KBM-7 (cell line): ENCODE measurements around the gene CYP1B1.
"Not testable (repeated sequence)": the region's sequence is repeated elsewhere in the genome, so short reads cannot be mapped to it uniquely, and the experiment has no call there.

Experiments
- DNase-seq: peaks from one replicate; pipeline ENCODE4 v3.0.0-alpha.2; 2015
- in situ Hi-C: fragments of 300-500 bp; cut with MboI; formaldehyde crosslinking; loops from 2 replicates; pipeline ENCODE4 v1.14.3; 2020; ENCODE audit warnings: low sequenced_read_pairs, low pct_unique_long_range_greater_than_20kb, mixed read lengths

The CYP1B1 gene

DNA sequence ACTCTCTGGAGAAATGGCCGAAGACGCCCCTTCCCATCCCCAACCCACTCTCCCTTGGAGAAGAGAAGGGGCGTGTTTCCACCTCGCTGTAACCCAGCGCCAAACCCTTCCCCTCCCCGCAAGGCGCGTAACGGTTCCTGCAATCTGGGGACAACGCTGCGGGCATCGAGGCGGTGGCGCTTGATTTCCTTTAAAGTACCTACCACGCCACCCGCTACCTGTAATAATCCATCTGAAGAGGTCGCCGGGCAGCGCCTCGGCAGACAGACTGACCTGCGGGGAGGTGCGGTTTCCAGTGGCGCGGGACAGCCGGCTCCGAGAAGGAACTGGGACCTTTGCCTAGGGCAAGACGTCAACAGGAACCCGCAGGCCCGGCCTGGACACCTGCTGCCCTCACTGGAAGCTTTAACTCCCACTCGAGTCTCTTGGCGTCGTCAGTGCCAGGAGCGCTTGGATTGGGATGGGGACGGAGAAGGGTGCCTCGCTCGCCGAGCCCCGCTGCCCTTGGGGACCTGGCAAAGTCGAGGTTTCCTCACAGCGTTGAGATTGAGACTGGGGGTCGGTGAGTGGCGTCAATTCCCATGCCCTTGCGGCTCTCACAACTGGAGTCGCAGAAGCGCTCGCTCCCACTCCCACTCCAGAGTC is at the start of gene CYP1B1:
Gene CYP1B1 (minus strand): TSS at position 645 of the 645 bp plus-strand sequence. CDS start 763 bp downstream, outside the sequence.
- peak; percentile 46 for DNase-seq

DNA sequence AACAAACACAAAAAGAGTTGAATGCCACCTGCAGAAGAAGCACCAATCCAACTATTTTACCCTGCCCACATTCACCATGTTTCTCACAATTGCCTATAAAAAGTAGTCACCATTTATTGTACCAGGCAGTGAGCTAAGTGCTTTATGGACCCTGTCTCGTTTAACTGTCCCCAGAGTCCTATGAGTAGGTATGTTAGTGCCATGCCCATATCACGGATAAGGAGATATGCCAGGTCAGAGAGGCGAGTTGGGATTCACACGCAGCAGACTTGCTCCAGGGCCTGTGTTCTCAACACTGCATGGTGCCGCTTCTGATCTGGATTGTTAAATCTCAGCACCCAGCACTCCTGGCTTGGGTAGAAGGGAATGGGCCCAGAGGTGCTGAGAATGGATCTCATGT is 49.1 kb upstream of the CYP1B1 start:
- no peak for DNase-seq
- in situ Hi-C loops = no loop called here

More for the DNA sequence above, at the start of gene CYP1B1:
- in situ Hi-C loops = no loop called here

DNA sequence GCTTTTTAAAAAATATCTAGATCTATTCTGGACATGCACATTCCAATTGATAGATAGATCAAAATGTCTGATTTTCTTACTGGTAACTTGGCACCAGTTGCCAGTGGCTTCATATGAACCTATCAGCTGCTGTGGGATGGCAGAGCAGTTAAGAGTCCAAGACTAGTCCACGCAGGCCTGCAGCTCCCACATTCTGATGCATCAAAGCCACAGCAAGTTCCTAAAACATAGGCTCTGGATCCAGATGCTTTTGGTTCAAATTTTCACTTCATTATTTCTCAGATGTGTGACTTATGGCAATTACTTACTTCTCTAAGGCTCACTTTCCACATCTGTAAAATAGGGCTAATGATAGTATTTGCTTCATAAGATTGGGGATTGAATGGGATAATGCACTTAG is 48.0 kb upstream of the CYP1B1 start:
- no peak for DNase-seq
- in situ Hi-C loops = no loop called here

DNA sequence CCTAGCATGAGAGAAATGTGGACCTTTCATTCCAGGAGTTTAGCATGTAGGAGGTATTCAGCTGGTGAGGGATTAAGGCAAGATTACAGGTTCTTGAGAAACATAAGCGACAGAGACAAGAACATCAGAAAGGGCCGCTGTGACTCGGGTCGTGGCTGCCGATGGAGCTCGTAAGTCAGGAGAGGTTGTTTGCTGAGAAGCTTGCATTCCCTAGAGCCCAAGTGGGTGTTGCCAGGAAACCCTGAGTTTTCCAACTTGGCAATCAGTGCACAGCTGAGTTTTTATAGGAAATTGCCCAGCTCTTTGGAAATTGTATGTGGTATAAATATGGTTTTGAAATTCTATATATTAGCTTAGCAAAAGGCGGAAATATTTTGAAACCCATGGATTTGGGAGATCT is 46.4 kb upstream of the CYP1B1 start:
- in situ Hi-C loops = no loop called here
- DNase-seq = no peak

DNA sequence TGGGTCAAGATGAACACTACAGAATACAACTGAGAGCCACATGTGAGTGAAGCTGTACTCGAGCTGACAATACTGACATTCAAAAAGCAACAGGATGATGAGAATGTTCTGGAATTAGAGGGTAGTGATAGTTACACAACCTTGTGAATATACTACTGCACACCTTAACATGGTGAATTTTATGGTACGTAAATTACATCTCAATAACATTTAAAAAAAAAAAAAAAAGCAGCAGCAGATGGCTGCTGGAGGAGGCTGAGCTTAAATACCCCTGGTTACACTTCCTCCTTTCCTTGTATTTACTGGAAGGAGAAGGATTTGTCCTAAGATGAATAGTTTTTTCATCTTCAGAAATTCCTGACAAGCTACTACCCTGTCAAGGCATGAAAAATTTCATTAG is 45.5 kb upstream of the CYP1B1 start:
- DNase-seq = no peak
- in situ Hi-C loops = no loop called here

DNA sequence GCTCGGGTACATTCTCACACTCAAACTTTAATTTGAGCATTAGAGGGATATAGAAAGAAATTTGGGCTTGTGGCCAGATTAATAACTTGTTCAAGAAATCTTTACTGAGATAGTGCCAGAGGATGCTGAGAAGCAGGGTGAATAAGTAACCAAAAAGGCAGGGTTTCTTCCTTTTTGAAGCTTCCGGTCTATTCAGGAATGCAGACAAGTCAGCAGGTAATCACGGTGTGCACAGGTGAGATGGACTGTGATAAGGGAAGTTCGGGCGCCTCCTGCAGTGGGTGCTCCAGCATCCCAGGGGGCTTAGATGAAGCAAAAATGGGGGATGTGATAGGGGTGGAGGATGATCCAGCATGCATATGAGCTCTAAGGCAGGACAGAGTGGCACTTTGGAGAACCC is 44.9 kb upstream of the CYP1B1 start:
- no peak for DNase-seq
- in situ Hi-C loops = no loop called here

DNA sequence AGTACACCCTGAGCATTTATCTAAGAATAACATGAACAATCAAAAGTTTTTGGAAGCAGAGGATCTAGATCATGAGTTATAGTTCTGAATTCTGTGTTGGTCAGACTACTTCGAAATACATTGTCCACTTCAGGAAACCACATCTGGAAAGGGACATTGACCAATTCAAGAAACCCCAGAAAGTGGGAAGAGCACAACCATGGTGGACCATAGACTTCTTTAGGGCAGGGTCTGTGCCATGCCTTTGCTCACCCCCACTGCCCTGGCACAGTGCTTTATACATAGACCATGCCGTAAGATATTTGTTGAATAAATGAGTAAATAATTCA is 44.3 kb upstream of the CYP1B1 start:
- in situ Hi-C loops = no loop called here
- no peak for DNase-seq

DNA sequence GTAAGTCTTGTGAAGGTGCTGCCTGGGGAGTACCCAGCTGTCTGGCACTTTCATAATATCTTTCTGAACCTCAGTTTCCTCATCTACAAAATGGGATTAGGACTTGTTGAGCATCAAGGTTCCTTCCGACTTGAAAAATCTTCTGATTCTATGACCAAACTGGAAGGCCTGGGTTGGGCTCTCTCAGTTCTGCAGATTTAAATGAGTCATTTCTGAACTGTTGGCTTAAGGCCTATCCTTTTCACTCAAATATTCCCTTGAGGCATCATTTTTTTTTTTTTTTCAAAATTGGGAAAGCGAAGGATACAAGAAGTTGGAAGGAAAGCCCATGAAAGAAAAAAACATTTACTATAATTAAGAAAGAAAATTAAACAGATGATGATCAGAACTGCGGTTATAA is 40.8 kb upstream of the CYP1B1 start:
- in situ Hi-C loops = no loop called here

DNA sequence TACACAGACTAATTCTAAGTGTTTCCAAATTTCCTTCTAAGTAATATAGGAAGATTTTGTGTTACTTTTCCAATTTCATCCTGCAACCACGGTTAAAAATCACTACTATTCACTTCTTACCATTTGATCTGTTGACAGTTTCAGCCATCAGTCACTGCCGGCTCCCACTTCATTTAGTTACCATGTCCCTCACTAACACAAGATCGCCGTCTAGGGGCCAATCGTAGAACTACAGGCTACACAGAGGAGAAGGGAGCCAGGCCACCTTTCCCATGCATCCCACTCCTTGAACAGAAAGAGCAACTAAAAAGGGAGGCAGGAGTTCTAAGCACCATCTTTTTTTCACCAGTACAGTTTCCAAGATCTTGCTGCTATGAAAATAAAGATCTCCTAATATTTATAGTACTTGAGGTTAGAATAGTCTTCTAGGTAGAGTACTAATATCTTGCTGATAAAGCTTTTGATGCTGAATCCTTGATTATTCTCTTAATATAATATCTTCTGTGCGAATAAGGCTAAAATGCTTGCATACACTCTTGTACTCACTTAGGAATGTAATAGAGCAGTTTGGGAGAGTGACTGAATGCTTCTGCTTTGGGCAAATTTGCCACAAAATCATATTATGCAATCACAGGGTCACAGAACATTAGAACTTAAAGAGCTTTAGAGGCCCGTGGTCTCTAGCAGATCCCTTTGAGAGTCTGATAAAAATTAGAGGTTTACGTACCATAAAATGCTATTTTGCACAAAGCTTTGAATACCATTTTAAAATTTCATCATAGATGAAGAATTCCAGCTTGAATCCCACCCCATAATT is 39.5 kb upstream of the CYP1B1 start:
- peak; percentile 88 for DNase-seq
- in situ Hi-C loops = no loop called here

More for the DNA sequence above, 40.8 kb upstream of the CYP1B1 start:
- DNase-seq = no peak

DNA sequence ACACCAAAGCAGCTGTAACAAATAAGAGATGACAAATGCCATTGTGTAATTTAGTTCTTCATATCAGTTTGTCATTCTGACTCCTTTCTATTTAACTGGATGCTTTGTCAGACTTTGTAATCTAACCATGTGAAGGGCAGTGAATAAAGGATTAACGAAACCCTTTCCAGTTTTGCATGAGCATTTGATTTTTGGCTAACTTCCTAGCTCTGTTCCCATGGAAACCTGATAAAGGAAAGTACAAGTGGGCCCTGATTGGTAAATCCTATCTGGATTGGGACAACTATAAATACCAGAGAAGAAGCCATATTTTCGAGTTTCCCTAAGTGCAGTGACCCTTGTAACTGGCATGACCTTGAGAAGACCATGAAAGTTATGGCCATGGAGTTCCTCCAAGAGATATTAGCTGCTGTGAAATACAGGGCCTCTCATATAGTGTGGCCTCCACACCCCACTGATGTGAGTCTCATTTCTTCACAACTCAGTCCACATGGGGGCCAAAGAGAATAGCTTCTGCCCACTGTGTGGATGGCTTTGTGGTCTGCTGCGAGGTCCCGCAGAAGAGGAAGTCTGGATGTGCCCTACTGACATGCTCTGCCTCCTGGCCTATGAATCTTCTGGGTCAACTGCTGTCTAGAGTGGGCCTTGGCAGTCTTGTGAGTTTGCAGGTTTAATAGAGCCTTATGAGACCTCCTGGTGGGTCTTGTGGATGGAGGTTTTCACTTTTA is 38.2 kb upstream of the CYP1B1 start:
- no peak for DNase-seq
- in situ Hi-C loops = no loop called here

DNA sequence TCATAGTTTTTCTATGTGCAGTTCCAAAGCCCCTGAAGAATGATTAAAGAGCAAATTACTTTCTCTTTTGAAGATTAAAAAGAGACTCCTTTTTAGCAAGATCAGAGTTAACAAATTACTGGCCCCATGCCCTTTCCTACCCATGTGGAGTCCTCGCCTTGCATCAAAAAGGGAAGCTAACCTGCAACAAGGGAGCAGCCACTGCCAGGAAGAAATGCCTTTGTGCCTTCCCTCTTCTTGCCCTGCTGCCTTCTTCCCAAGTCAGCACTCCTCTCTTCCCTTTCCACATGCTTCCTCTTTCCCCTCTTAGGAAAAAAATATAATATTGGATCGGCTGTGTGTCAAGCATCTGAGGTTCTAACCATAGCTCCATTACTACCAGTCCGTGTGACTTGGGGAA is 37.1 kb upstream of the CYP1B1 start:
- DNase-seq = no peak
- in situ Hi-C loops = no loop called here

DNA sequence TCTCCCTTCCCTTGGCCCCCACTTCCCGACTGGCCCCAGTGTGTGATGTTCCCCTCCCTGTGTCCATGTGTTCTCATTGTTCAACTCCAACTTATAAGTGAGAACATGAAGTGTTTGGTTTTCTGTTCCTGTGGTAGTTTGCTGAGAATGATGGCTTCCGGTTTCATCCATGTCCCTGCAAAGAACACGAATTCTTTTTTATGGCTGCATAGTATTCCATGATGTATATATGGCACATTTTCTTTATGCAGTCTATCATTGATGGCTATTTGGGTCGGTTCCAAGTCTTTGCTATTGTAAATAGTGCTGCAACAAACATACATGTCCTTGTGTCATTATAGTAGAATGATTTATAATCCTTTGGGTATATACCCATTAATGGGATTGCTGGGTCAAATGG is 35.4 kb upstream of the CYP1B1 start:
- DNase-seq, in situ Hi-C loops: not testable (repeated sequence)

DNA sequence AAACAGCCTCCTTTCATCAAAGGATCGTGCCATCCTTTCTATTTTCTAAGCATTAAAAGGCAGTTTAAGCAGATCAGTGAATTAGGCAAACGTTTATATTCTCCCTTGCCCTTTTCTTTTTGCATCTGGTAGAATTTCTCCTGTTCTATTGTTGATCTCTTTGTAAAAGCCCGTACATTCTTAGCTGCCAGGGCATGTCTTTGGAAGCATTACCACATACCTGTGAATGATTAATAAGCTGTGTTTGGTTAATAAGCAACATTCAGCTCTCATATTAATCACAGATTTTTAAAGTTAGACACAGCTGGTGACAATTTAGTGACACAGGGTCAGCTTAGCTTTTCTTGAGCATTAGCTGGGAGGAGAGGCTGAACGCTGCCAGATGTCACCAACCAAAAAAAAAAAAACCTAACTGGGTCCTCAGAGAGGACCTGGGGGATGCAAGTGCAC is 33.8 kb upstream of the CYP1B1 start:
- in situ Hi-C loops = no loop called here
- no peak for DNase-seq

DNA sequence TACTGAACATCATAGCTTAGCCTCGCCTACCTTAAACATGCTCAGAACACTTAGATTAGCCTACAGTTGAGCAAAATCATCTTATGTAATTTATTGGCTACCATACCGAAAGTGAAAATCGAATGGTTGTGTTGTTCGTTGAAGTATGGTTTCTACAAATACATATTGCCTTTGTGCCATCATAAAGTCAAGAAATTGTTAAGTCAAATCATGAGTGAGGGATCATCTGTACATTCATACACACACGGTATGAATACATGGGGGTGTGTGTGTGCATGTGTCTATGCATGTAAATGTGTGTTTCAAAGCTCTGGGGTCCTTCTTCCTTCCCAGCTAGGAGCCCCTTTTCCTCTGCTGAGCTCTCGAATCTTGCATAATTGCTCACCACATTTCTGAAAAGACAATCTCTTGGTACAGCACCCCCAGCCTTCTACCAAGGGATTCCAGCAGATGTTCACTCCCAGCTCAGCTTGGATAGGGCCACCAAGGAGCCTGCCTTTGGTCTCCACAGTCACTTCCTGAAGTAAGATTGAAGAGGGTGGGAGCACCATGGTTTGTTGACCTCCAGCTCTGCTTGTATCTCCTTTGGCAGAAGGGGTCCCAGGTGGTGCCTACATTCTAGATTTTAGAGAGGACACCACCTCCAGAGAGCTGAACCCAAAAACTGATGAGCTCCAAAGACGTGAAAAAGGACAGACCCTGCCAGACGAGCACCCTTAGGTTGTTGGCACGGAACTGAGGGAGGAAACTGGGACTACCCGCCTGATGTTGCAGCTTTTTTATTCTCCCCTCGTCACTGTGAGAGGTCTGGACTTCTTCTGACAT is 33.2 kb upstream of the CYP1B1 start:
- in situ Hi-C loops = no loop called here
- DNase-seq = no peak

DNA sequence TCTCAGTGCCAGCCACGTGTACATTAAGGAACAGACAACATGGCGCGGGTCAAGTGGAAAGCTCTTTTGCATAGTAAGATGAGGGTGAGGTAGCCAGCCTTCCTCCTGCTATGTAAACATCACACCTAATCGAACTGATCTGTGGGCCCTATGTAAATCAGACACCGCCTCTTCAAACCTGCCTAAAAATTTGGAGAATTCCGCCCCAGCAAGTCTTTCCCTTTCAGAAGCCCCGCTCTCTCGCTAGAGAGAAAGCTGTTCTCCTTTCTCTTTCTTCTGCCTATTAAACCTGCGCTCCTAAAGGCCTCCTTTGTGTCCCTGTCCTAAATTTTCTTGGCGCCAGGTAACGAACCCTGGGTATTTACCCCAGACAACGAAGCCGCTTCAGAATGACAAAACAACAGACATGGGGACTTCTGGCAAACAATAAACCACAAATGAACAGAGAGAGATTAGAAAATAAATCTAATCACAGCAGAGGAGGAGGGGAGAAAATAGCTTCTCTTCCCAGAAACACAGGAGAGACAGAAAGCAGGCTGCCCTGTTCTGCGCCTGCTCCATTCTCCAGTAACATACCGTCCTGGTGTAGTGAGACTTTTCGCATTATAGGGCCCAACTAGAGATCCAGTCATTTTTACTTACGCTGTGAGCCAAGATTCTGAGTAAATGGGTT is 31.9 kb upstream of the CYP1B1 start:
- in situ Hi-C loops = no loop called here
- no peak for DNase-seq

DNA sequence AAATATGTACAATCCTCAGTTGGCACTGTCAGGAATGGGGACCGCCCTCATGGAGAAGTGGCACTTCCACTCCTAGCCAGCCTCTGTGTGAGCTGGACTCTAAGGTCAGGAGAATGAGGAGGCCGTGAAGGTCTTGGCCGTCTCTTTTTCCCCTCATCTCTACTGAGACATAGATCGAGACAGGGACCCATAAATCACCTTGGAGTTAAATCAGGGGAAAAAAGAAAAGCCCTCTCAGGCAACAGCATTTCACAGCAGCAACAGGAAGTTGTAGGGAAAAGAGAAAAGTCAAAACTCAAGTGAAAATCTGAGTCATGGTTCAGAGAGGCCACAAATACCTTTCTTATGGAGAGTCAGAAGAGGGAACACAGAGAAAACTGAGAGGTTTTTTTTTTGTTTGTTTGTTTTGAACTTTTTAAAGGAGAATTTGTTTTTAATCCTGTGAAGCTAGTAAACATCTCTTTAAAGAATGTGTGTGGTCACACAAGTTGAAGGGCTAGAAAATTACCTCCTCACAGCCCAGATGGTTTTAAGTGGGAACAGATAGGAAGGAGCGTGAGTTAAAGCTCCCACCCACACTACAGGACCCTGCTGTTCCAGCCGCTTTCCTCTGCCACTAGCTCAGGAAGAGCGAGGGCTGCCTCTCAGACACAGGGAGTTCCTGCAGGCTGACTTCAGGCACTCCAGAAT is 30.6 kb upstream of the CYP1B1 start:
- DNase-seq = peak; percentile 57
- in situ Hi-C loops = no loop called here

DNA sequence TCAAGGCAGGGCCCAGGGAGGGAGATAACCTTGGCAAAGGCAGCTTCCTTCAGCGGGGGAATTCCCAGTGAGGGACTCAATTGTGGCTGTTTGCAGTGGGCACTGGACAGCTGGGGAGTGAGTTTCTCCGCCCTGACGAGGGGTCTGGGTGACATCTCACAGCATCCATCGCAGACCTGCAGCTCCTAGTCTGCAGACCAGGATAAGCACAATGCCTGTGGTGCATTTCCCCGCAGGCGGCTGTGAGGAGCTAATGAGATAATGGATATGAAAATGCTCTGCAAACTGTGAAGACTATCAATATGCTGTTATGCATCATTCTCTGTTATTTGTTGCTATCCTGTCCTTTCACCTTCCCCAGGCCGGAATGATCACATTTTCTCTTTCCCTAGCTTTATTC is 30.0 kb upstream of the CYP1B1 start:
- in situ Hi-C loops = no loop called here
- DNase-seq = no peak

DNA sequence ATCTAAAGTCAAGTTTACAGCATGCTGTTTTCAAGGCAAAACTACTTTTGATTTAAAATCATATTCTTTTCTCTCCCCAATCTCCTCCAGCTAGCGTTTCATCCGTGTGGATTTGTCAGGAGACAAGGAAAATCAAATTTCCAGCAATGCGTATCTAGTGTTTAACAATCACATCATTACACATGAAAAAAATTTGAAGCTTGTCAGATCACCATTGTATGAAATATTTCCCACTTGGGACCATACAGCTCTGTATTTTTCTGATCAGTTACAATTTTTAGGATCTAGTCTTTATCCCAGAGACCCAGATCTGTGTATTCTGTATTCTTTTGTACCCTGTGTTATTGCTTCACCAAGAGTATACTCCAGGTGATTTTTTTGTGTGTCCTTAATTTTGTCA is 28.6 kb upstream of the CYP1B1 start:
- no peak for DNase-seq
- in situ Hi-C loops = no loop called here
